Measurements from ENCODE around the gene PRKCA.

The PRKCA gene

GRCh38 chr17:66790501-66791061 lies 488.2 kb downstream of the PRKCA start:
- DNase-seq, result no peak

GRCh38 chr17:66791347-66791746 lies 488.9 kb downstream of the PRKCA start:
- DNase-seq, result no peak

- DNase-seq, result no peak
Measured at GRCh38 chr17:66793814-66794213, 491.4 kb downstream of the PRKCA start.

- DNase-seq, result no peak
Measured at GRCh38 chr17:66795486-66795885, 493.1 kb downstream of the PRKCA start.

GRCh38 chr17:66799849-66800537 lies 497.6 kb downstream of the PRKCA start:
- DNase-seq, result no peak

GRCh38 chr17:66803474-66803951 lies 501.1 kb downstream of the PRKCA start:
- no peak for DNase-seq

- no peak for DNase-seq
Measured at GRCh38 chr17:66805567-66805966, 503.2 kb downstream of the PRKCA start.

GRCh38 chr17:66807182-66807581 lies 504.8 kb downstream of the PRKCA start:
- DNase-seq, result peak; percentile 43

- no peak for DNase-seq
Measured at GRCh38 chr17:66809408-66809807, 507.0 kb downstream of the PRKCA start.

GRCh38 chr17:66810951-66811682 lies 508.7 kb downstream of the PRKCA start:
- DNase-seq, result no peak

GRCh38 chr17:66811683-66812054 lies 509.3 kb downstream of the PRKCA start:
- DNase-seq, result no peak

- DNase-seq, result no peak
Measured at GRCh38 chr17:66812571-66812970, 510.2 kb downstream of the PRKCA start.

- no peak for DNase-seq
Measured at GRCh38 chr17:66813296-66813695, 510.9 kb downstream of the PRKCA start.

GRCh38 chr17:66814026-66814425 lies 511.6 kb downstream of the PRKCA start:
- no peak for DNase-seq

- DNase-seq, result no peak
Measured at GRCh38 chr17:66814570-66814969, 512.2 kb downstream of the PRKCA start.

- no peak for DNase-seq
Measured at GRCh38 chr17:66817750-66818149, 515.3 kb downstream of the PRKCA start.

GRCh38 chr17:66819466-66819865 lies 517.1 kb downstream of the PRKCA start:
- no peak for DNase-seq

- no peak for DNase-seq
Measured at GRCh38 chr17:66822009-66822408, 519.6 kb downstream of the PRKCA start.

GRCh38 chr17:66826856-66827255 lies 524.4 kb downstream of the PRKCA start:
- DNase-seq, result no peak

GRCh38 chr17:66829386-66829864 lies 527.0 kb downstream of the PRKCA start:
- no peak for DNase-seq

GRCh38 chr17:66829883-66830282 lies 527.5 kb downstream of the PRKCA start:
- no peak for DNase-seq

GRCh38 chr17:66830451-66830850 lies 528.0 kb downstream of the PRKCA start:
- no peak for DNase-seq

GRCh38 chr17:66831383-66832210 lies 529.2 kb downstream of the PRKCA start:
- no peak for DNase-seq
